Measurements from ENCODE around the gene ARHGAP8. TPM values are rescaled to one million over a fixed set of nuclear protein-coding genes. Genes with fewer than 3 reads are reported as not detected.

Gene ARHGAP8
- total and polyA plus RNA-seq, 2 donors (not counting 1 experiment from before 2014, with no cell fraction given): 0.37 TPM; not detected in 1

DNA sequence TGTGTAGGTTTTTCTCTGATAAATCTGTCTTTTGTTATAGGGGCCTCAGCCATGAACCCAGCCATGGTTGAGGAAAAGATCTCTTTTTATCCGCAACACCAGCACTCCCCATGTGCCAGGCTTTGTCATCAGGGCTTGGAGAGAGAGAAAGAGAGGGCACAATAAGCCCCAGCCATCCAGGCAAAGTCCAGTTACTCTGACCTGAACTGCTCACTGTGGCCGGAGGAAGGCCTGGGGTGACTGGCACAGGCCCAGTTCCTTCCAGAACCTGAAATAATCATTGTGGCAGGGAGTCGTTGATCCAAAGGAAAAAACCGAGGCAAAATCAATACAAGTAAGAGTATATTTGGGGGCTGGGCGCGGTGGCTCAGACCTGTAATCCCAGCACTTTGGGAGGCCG lies 3.9 kb upstream of the ARHGAP8 start:
- Histone ChIP-seq H3K36me3 (replicated peaks in 1 of 2; ENCODE audit: control extremely low read depth in 1 of 2, control insufficient read depth in 1 of 2, extremely low read depth in 1 of 2, insufficient read depth in 2 of 2, low read length in 1 of 2) (no peaks in the 10 kb centered on the region), H3K27ac (ENCODE audit: low read length in 2 of 2) (no peak overlapping the region), H3K4me1 (ENCODE audit: control insufficient read depth in 2 of 2, insufficient read depth in 2 of 2, low read length in 2 of 2) (peaks cover 7 to 8% of the 10 kb centered on the region in 2 donors), H3K4me3 (ENCODE audit: control extremely low read depth in 1 of 5, extremely low read depth in 1 of 5, insufficient read depth in 1 of 5, low read depth in 2 of 5, low read length in 4 of 5) (no peak overlapping the region), H3K9me3 (ENCODE audit: control extremely low read depth in 1 of 3, control insufficient read depth in 2 of 3, insufficient read depth in 1 of 3, low read length in 2 of 3) (peaks cover 0 to 21% (median 0%) of the 10 kb centered on the region in 3 donors), H3K4me2 (replicated peaks; ENCODE audit: low read depth, low read length, poor library complexity, severe bottlenecking) (no peak overlapping the region), H3K27me3 (replicated peaks in 1 of 4; ENCODE audit: control extremely low read depth in 1 of 4, control insufficient read depth in 3 of 4, insufficient read depth in 4 of 4, low read length in 3 of 4) (peaks cover 0 to 35% (median 16%) of the 10 kb centered on the region in 4 experiments), H3K79me2 (ENCODE audit: control insufficient read depth, insufficient read depth, low read length) (no peaks in the 10 kb centered on the region), H2AFZ (ENCODE audit: insufficient read depth, low read depth, low read length, poor library complexity, severe bottlenecking) (no peak overlapping the region), H4K20me1 (ENCODE audit: control insufficient read depth, insufficient read depth, low read length, poor library complexity, severe bottlenecking) (no peaks in the 10 kb centered on the region), H3K9ac (ENCODE audit: low read length) (no peak overlapping the region)
- intact Hi-C loops (cut with micrococcal nuclease): no loop called here
- no peak overlapping the region for H3K27ac Mint-ChIP-seq
- H3K27me3 Mint-ChIP-seq: peaks cover 43% of the 10 kb centered on the region
- CTCF ChIA-PET: no interaction called here
- DNase-seq (no peak), ATAC-seq (ENCODE audit: low read depth) (no peak)
- POLR2A ChIA-PET: no interaction called here
- H3K4me3 Mint-ChIP-seq: no peak overlapping the region
- TF ChIP-seq, protein P1, sequence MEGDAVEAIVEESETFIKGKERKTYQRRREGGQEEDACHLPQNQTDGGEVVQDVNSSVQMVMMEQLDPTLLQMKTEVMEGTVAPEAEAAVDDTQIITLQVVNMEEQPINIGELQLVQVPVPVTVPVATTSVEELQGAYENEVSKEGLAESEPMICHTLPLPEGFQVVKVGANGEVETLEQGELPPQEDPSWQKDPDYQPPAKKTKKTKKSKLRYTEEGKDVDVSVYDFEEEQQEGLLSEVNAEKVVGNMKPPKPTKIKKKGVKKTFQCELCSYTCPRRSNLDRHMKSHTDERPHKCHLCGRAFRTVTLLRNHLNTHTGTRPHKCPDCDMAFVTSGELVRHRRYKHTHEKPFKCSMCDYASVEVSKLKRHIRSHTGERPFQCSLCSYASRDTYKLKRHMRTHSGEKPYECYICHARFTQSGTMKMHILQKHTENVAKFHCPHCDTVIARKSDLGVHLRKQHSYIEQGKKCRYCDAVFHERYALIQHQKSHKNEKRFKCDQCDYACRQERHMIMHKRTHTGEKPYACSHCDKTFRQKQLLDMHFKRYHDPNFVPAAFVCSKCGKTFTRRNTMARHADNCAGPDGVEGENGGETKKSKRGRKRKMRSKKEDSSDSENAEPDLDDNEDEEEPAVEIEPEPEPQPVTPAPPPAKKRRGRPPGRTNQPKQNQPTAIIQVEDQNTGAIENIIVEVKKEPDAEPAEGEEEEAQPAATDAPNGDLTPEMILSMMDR (IDR thresholded peaks at IDR 0.05): no peak
- no peak for TF ChIP-seq EZH2 (IDR thresholded peaks at IDR 0.05; ENCODE audit: borderline replicate concordance, insufficient read depth, low read depth, low read length, poor library complexity, severe bottlenecking)
- peaks cover 2% of the 10 kb centered on the region for H3K4me1 Mint-ChIP-seq
- 89% methylated on average over 3 of the region's 7 CpGs for WGBS (ENCODE audit: insufficient coverage)
- no peaks in the 10 kb centered on the region for H3K9me3 Mint-ChIP-seq (ENCODE audit: insufficient read depth)

DNA sequence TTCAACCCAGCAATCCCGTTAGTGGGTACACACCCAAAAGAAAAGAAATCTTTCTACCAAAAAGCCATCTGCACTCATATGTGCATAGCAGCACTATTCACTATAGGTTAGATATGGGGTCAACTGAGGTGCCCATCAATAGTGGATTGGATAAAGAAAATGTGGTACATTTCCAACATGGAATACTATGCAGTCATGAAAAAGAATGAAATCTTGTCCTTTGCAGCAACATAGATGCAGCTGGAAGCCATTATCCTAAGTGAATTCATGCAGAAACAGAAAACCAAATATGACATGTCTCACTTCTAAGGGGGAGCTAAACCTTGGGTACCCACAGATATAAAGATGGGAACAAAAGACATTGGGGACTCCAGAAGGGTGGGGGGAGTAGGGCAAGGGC lies 1.9 kb upstream of the ARHGAP8 start:
- no peak overlapping the region for H3K27ac ChIP-seq (ENCODE audit: low read length in 2 of 2)
- H3K4me3 Mint-ChIP-seq: no peak overlapping the region
- H3K9me3 Mint-ChIP-seq (ENCODE audit: insufficient read depth): no peaks in the 10 kb centered on the region
- DNase-seq (no peak), ATAC-seq (ENCODE audit: low read depth) (no peak)
- no peaks in the 10 kb centered on the region for H3K79me2 ChIP-seq (ENCODE audit: control insufficient read depth, insufficient read depth, low read length)
- no peak for TF ChIP-seq EZH2 (IDR thresholded peaks at IDR 0.05; ENCODE audit: borderline replicate concordance, insufficient read depth, low read depth, low read length, poor library complexity, severe bottlenecking)
- TF ChIP-seq, protein P1 (IDR thresholded peaks at IDR 0.05): no peak
- peaks cover 0 to 22% (median 0%) of the 10 kb centered on the region in 3 donors for H3K9me3 ChIP-seq (ENCODE audit: control extremely low read depth in 1 of 3, control insufficient read depth in 2 of 3, insufficient read depth in 1 of 3, low read length in 2 of 3)
- ChIA-PET POLR2A (no interaction called here), CTCF (no interaction called here)
- peaks cover 2% of the 10 kb centered on the region for H3K4me1 Mint-ChIP-seq
- no peaks in the 10 kb centered on the region for H3K36me3 ChIP-seq (replicated peaks in 1 of 2; ENCODE audit: control extremely low read depth in 1 of 2, control insufficient read depth in 1 of 2, extremely low read depth in 1 of 2, insufficient read depth in 2 of 2, low read length in 1 of 2)
- peaks cover 50% of the 10 kb centered on the region for H3K27me3 Mint-ChIP-seq
- H2AFZ ChIP-seq (ENCODE audit: insufficient read depth, low read depth, low read length, poor library complexity, severe bottlenecking): no peak overlapping the region
- no peak overlapping the region for H3K4me3 ChIP-seq (ENCODE audit: control extremely low read depth in 1 of 5, extremely low read depth in 1 of 5, insufficient read depth in 1 of 5, low read depth in 2 of 5, low read length in 4 of 5)
- intact Hi-C loops (cut with micrococcal nuclease): no loop called here
- H4K20me1 ChIP-seq (ENCODE audit: control insufficient read depth, insufficient read depth, low read length, poor library complexity, severe bottlenecking): no peaks in the 10 kb centered on the region
- H3K9ac ChIP-seq (ENCODE audit: low read length): no peak overlapping the region
- peaks cover 7 to 8% of the 10 kb centered on the region in 2 donors for H3K4me1 ChIP-seq (ENCODE audit: control insufficient read depth in 2 of 2, insufficient read depth in 2 of 2, low read length in 2 of 2)
- H3K27me3 ChIP-seq (replicated peaks in 1 of 4; ENCODE audit: control extremely low read depth in 1 of 4, control insufficient read depth in 3 of 4, insufficient read depth in 4 of 4, low read length in 3 of 4): peaks cover 0 to 51% (median 22%) of the 10 kb centered on the region in 4 experiments
- WGBS (ENCODE audit: insufficient coverage): no CpG with 5 or more reads among the region's 1 CpG
- H3K4me2 ChIP-seq (replicated peaks; ENCODE audit: low read depth, low read length, poor library complexity, severe bottlenecking): no peak overlapping the region
- H3K27ac Mint-ChIP-seq: no peak overlapping the region

Data from B cell (primary cell).